ENCODE data around the gene CCDC191. TPM values are rescaled to one million over a fixed set of nuclear protein-coding genes. Genes with fewer than 3 reads are reported as not detected.

Gene CCDC191
- total RNA-seq, 6 donors from 2014 or later, result 3.8 to 27.2 (median 9.1) TPM

GRCh38 chr3:114101101-114101500 is 44.8 kb upstream of the CCDC191 start:
- H3K36me3 ChIP-seq, result no peaks in the 10 kb centered on the region
- TF ChIP-seq POLR2AphosphoS5 (IDR thresholded peaks at IDR 0.05) (no peak), CTCF (IDR thresholded peaks at IDR 0.05) (no peak), EP300 (IDR thresholded peaks at IDR 0.05) (no peak), POLR2A (IDR thresholded peaks at IDR 0.05) (no peak)
- DNase-seq (no peak), ATAC-seq (ENCODE audit: low FRiP score in 2 of 2) (no peak)
- H3K4me3 ChIP-seq, result no peak overlapping the region
- no peaks in the 10 kb centered on the region for H3K9me3 ChIP-seq
- WGBS, 2 donors, result 52 to 59% methylated on average over 1 of the region's 1 CpG
- H3K4me1 ChIP-seq, result no peaks in the 10 kb centered on the region
- H3K27me3 ChIP-seq, result no peaks in the 10 kb centered on the region
- no peak overlapping the region for H3K27ac ChIP-seq

- TF ChIP-seq EP300 (IDR thresholded peaks at IDR 0.05), result no peak
- TF ChIP-seq POLR2AphosphoS5 (IDR thresholded peaks at IDR 0.05), result no peak
- Histone ChIP-seq H3K4me1 (peaks cover 6 to 21% (median 14%) of the 10 kb centered on the region in 4 donors), H3K27me3 (no peaks in the 10 kb centered on the region), H3K4me3 (no peak overlapping the region), H3K27ac (no peak overlapping the region), H3K36me3 (no peaks in the 10 kb centered on the region), H3K9me3 (no peaks in the 10 kb centered on the region)
- WGBS, 2 donors, result 78 to 81% methylated on average over 3 of the region's 3 CpGs
- DNase-seq (no peak), ATAC-seq (ENCODE audit: low FRiP score in 2 of 2) (no peak)
Measured at GRCh38 chr3:114095796-114096195, 39.5 kb upstream of the CCDC191 start.

GRCh38 chr3:114093596-114093995 is 37.3 kb upstream of the CCDC191 start:
- WGBS, 2 donors, result 48 to 51% methylated on average over 2 of the region's 2 CpGs
- Histone ChIP-seq H3K4me3 (no peak overlapping the region), H3K36me3 (no peaks in the 10 kb centered on the region), H3K4me1 (peaks cover 6 to 21% (median 14%) of the 10 kb centered on the region in 4 donors), H3K9me3 (no peaks in the 10 kb centered on the region), H3K27ac (peak overlapping the region in 1 of 4 donors; percentile 89), H3K27me3 (no peaks in the 10 kb centered on the region)
- ATAC-seq (ENCODE audit: low FRiP score in 2 of 2) (no peak), DNase-seq (no peak)
- TF ChIP-seq POLR2AphosphoS5 (IDR thresholded peaks at IDR 0.05), result no peak
- no peak for TF ChIP-seq CTCF (IDR thresholded peaks at IDR 0.05)
- no peak for TF ChIP-seq EP300 (IDR thresholded peaks at IDR 0.05)
- no peak for TF ChIP-seq POLR2A (IDR thresholded peaks at IDR 0.05)

GRCh38 chr3:114093016-114093380 is 36.7 kb upstream of the CCDC191 start:
- TF ChIP-seq POLR2AphosphoS5 (IDR thresholded peaks at IDR 0.05) (no peak), CTCF (IDR thresholded peaks at IDR 0.05) (no peak), POLR2A (IDR thresholded peaks at IDR 0.05) (no peak), EP300 (IDR thresholded peaks at IDR 0.05) (no peak)
- no peaks in the 10 kb centered on the region for H3K9me3 ChIP-seq
- DNase-seq (no peak), ATAC-seq (ENCODE audit: low FRiP score in 2 of 2) (no peak)
- H3K4me3 ChIP-seq, result no peak overlapping the region
- H3K36me3 ChIP-seq, result peaks cover 0 to under 1% (median 0%) of the 10 kb centered on the region in 4 donors
- no peaks in the 10 kb centered on the region for H3K27me3 ChIP-seq
- 32 to 37% methylated on average over 3 of the region's 3 CpGs for WGBS, 2 donors
- peaks cover 6 to 21% (median 14%) of the 10 kb centered on the region in 4 donors for H3K4me1 ChIP-seq
- peak overlapping the region in 3 of 4 donors; percentile 60 to 89 (median 63) for H3K27ac ChIP-seq

- Histone ChIP-seq H3K36me3 (peaks cover 0 to 7% (median 4%) of the 10 kb centered on the region in 4 donors), H3K9me3 (no peaks in the 10 kb centered on the region), H3K27ac (peak overlapping the region; percentile 21 to 89 (median 62)), H3K27me3 (no peaks in the 10 kb centered on the region), H3K4me1 (peaks cover 6 to 21% (median 14%) of the 10 kb centered on the region in 4 donors), H3K4me3 (peak overlapping the region in 1 of 4 donors; percentile 3)
- TF ChIP-seq POLR2AphosphoS5 (IDR thresholded peaks at IDR 0.05) (no peak), EP300 (IDR thresholded peaks at IDR 0.05) (no peak), POLR2A (IDR thresholded peaks at IDR 0.05) (no peak), CTCF (IDR thresholded peaks at IDR 0.05) (no peak)
- WGBS, 2 donors, result 26 to 27% methylated on average over 13 of the region's 13 CpGs
- DNase-seq, result no peak
- peak in 1 of 2 donors; percentile 31 for ATAC-seq (ENCODE audit: low FRiP score in 2 of 2)
Measured at GRCh38 chr3:114092151-114093015, 36.1 kb upstream of the CCDC191 start.
